Skeletal muscle tissue (tissue), 4 donors: ENCODE measurements around the gene SNAI3. TPM values are rescaled to one million over a fixed set of nuclear protein-coding genes. Genes with fewer than 3 reads are reported as not detected.

ENCODE experiments used
- H3K27ac ChIP-seq: one replicate; pipeline ENCODE4 v1.7.0; 2013; ENCODE audit warnings: mild to moderate bottlenecking, low read depth, low read length, inconsistent platforms
- H3K27me3 ChIP-seq, 3 donors: one replicate each; pipeline ENCODE4 v1.7.0; 2013; ENCODE audit warnings: low read length in 3 of 3; ENCODE audit not compliant: control insufficient read depth in 3 of 3, insufficient read depth in 3 of 3
- H3K36me3 ChIP-seq, 3 donors: one replicate each; pipeline ENCODE4 v1.7.0; 2013; ENCODE audit warnings: low read length in 3 of 3; ENCODE audit not compliant: control insufficient read depth in 3 of 3, insufficient read depth in 3 of 3
- H3K4me1 ChIP-seq, 3 donors: one replicate each; pipeline ENCODE4 v1.7.0; 2013; ENCODE audit warnings: low read length in 3 of 3, mild to moderate bottlenecking in 3 of 3; ENCODE audit not compliant: control insufficient read depth in 3 of 3, insufficient read depth in 3 of 3
- H3K4me3 ChIP-seq, 3 donors: one replicate each; pipeline ENCODE4 v1.7.0; 2013; ENCODE audit warnings: low read length in 3 of 3
- H3K9ac ChIP-seq, 3 donors: one replicate each; pipeline ENCODE4 v1.7.0; 2013; ENCODE audit warnings: low read length in 3 of 3, mild to moderate bottlenecking in 3 of 3, moderate library complexity in 2 of 3, low read depth in 1 of 3
- H3K9me3 ChIP-seq, 3 donors: one replicate each; pipeline ENCODE4 v1.7.0; 2013; ENCODE audit warnings: low read length in 3 of 3; ENCODE audit not compliant: control insufficient read depth in 3 of 3
- total RNA-seq: library from RNA; depleted of rRNA; stranded (reverse); fragments of >200 nt; gene quantifications from one replicate; pipeline ENCODE4 v1.2.3, GENCODE V29; 2014
- donor health status: Osteomylitis.

SNAI3 gene
- total RNA-seq, 1 donor from 2014 or later, result 8.4 TPM

DNA sequence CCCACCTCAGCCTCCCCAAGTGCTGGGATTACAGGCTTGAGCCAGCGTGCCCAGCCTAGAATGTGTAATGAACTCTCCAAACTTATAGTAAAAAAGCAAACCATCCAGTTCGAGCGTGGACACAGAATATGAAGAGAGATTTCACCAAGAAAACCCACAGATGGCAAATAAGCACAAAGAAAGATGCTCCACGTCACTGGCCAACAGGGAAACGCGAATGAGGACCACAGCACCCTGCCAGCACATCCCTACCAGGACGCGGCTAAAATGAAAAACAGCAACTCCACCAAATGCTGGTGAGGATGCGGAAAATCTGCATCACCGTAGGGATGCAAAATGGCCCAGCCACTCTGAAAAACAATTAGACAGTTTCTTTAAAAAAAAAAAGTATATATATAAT lies 24.8 kb downstream of the SNAI3 start:
- H3K27me3 ChIP-seq, result no peaks in the 10 kb centered on the region
- peaks cover 5 to 19% (median 8%) of the 10 kb centered on the region in 3 donors for H3K36me3 ChIP-seq
- no peaks in the 10 kb centered on the region for H3K9me3 ChIP-seq
- H3K27ac ChIP-seq, result no peak overlapping the region
- H3K9ac ChIP-seq, result no peak overlapping the region
- H3K4me1 ChIP-seq, result peaks cover 17 to 22% (median 17%) of the 10 kb centered on the region in 3 donors
- no peak overlapping the region for H3K4me3 ChIP-seq

DNA sequence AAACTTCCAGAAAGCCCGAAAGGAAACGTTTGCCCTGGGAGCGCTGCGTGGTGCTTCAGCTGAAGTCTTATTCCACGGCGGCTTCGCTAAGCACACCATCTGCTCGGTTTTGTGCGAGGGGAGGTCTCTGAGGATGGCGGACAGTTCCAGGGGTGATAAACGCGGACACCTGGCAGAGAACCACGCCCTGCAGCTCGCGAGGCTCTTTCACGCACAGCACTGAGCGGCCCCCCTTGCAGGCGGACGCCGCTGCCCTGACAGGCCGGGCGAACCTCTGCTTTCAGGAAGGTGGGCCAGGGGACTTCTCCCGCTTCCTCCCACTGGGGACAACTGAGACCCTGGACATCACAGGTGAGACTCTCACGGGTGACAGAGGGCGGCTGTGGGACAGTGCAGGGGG lies 27.1 kb downstream of the SNAI3 start:
- peaks cover 12 to 30% (median 13%) of the 10 kb centered on the region in 3 donors for H3K36me3 ChIP-seq
- no peak overlapping the region for H3K4me3 ChIP-seq
- H3K4me1 ChIP-seq, result peaks cover 8 to 12% (median 9%) of the 10 kb centered on the region in 3 donors
- H3K27me3 ChIP-seq, result no peaks in the 10 kb centered on the region
- H3K27ac ChIP-seq, result no peak overlapping the region
- H3K9me3 ChIP-seq, result no peaks in the 10 kb centered on the region
- no peak overlapping the region for H3K9ac ChIP-seq

GRCh38 chr16:88658714-88659113 lies 27.6 kb downstream of the SNAI3 start:
- no peak overlapping the region for H3K4me3 ChIP-seq

GRCh38 chr16:88657371-88657770 lies 28.9 kb downstream of the SNAI3 start:
- Histone ChIP-seq H3K27ac (no peak overlapping the region), H3K9ac (no peak overlapping the region), H3K4me3 (no peak overlapping the region), H3K36me3 (peaks cover 18 to 36% (median 23%) of the 10 kb centered on the region in 3 donors), H3K27me3 (no peaks in the 10 kb centered on the region), H3K4me1 (peaks cover 4 to 5% (median 5%) of the 10 kb centered on the region in 3 donors), H3K9me3 (no peaks in the 10 kb centered on the region)

More at GRCh38 chr16:88658714-88659113, 27.6 kb downstream of the SNAI3 start:
- no peak overlapping the region for H3K27ac ChIP-seq
- H3K9me3 ChIP-seq, result no peaks in the 10 kb centered on the region
- no peaks in the 10 kb centered on the region for H3K27me3 ChIP-seq
- peaks cover 15 to 31% (median 15%) of the 10 kb centered on the region in 3 donors for H3K36me3 ChIP-seq
- H3K4me1 ChIP-seq, result peaks cover 7 to 8% (median 8%) of the 10 kb centered on the region in 3 donors
- no peak overlapping the region for H3K9ac ChIP-seq

DNA sequence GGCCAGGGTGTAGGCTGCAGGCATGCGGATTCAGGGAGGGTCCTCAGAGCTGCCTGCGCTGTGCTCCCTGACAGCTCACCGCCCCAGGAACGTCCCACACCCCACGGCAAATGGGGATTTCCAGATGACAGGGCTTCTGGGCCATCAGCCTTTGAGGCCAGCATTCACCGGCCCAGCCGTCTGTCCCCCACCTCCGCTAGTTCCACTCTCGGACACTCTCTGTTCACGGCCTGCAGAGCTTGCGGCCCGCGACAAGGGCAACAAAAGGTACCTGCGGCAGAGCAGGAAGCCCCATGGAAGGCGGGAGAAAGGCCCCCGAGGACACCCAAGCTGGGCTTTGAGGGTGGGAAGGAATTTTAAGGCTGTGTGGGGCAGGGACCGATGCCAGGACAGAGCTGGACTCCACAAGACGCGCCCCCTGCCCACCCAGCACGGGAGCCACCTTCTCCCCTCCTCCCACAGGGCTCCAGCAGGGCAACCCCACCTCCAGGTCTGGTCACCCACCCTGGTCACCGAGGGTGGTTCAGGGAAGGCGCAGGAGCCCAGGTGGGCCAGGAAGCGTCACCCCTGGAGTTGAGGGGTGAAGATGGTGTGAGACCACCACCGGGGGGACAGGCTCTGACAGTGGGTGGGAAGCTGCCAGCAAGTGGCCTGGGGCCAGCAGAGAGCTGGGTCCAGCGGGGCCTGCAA lies 29.9 kb downstream of the SNAI3 start:
- H3K36me3 ChIP-seq, result peaks cover 18 to 36% (median 23%) of the 10 kb centered on the region in 3 donors
- peaks cover 2 to 6% (median 4%) of the 10 kb centered on the region in 3 donors for H3K4me1 ChIP-seq

DNA sequence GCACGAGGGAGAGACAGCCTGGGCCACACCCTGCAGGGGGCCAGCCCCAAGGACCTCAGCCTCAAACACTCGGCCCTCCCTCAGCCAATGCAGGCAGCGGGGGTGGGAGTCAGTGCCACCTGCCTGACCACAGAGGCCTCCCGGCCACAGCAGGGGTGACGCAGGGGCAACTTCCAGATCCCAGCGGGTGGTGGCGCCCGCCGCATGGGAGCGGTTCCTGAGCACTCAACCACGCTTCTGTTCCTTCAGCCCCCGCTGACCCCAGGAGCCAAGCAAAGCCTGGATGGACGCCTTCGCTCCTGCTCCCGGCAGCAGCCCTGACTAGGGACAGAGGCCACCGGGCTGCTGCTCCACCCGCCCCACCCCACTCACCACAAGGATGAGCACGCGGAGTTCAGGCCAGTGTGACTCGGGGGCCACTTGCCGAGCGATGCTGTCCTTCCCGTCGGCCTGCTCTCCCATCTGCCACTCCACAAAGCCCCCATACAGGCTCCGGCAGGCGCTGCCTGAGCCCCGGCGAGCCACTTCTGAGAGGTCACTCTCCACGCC lies 30.5 kb downstream of the SNAI3 start:
- Histone ChIP-seq H3K27me3 (no peaks in the 10 kb centered on the region), H3K9me3 (no peaks in the 10 kb centered on the region), H3K9ac (no peak overlapping the region), H3K36me3 (peaks cover 18 to 36% (median 23%) of the 10 kb centered on the region in 3 donors), H3K4me3 (no peak overlapping the region), H3K27ac (no peak overlapping the region), H3K4me1 (peaks cover 5 to 11% (median 9%) of the 10 kb centered on the region in 3 donors)

More for the DNA sequence above, 29.9 kb downstream of the SNAI3 start:
- no peaks in the 10 kb centered on the region for H3K9me3 ChIP-seq
- no peak overlapping the region for H3K9ac ChIP-seq
- no peaks in the 10 kb centered on the region for H3K27me3 ChIP-seq
- H3K4me3 ChIP-seq, result no peak overlapping the region
- no peak overlapping the region for H3K27ac ChIP-seq

DNA sequence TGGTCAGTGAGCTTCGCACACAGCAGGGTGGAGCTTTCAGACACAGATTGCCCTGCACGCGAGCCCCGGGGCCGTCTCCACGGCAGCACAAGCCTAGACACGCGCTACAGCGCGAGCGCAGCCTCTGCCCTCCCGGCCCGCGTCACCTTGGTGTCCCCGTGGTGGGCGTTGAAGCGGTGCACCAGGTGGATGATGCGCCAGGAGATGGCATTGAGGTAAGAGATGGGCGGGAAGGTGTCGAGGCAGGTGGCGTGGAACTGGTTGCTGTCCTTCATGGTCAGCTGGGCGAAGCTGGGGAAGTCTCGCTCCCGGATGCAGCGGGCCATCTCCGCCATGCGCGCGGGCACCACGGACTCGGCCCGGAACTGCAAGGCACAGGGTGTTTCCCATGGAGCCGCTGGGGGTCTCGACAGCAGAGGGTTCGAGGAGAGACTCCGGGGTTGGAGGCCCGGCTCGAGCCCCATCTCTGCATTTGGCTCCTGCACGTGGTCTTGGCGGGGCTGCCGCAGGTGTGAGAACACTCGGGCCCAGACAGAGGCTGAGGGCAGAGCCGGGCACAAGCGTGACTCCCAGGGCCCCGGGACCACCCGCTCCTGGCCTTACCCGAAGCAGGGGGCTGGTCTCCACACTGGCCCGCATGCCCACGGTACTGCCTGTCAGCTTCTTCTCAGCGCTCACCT lies 31.1 kb downstream of the SNAI3 start:
- Histone ChIP-seq H3K9me3 (no peaks in the 10 kb centered on the region), H3K4me3 (no peak overlapping the region), H3K9ac (no peak overlapping the region), H3K36me3 (peaks cover 18 to 36% (median 23%) of the 10 kb centered on the region in 3 donors), H3K4me1 (peaks cover 8 to 13% (median 12%) of the 10 kb centered on the region in 3 donors), H3K27me3 (no peaks in the 10 kb centered on the region), H3K27ac (no peak overlapping the region)

- Histone ChIP-seq H3K4me3 (no peak overlapping the region), H3K9me3 (no peaks in the 10 kb centered on the region), H3K36me3 (peaks cover 18 to 33% (median 23%) of the 10 kb centered on the region in 3 donors), H3K27ac (no peak overlapping the region), H3K27me3 (no peaks in the 10 kb centered on the region), H3K9ac (no peak overlapping the region), H3K4me1 (peaks cover 12 to 13% (median 13%) of the 10 kb centered on the region in 3 donors)
Observed at GRCh38 chr16:88654363-88655052, 31.8 kb downstream of the SNAI3 start.

- no peak overlapping the region for H3K27ac ChIP-seq
- H3K9ac ChIP-seq, result no peak overlapping the region
- H3K36me3 ChIP-seq, result peaks cover 16 to 33% (median 20%) of the 10 kb centered on the region in 3 donors
- H3K4me1 ChIP-seq, result peaks cover 12 to 13% (median 13%) of the 10 kb centered on the region in 3 donors
- H3K4me3 ChIP-seq, result no peak overlapping the region
- no peaks in the 10 kb centered on the region for H3K27me3 ChIP-seq
- no peaks in the 10 kb centered on the region for H3K9me3 ChIP-seq
Observed at GRCh38 chr16:88653596-88654362, 32.5 kb downstream of the SNAI3 start.
